A549 treated with ZK216348 at 1 μM for 4 hours (cell line): ENCODE data around the gene WARS2. TPM values are rescaled to one million over a fixed set of nuclear protein-coding genes. Genes with fewer than 3 reads are reported as not detected.

Source experiments
- total RNA-seq: library from RNA; stranded (reverse); fragments of 200-300 nt; extraction: Qiagen RNA extraction; gene quantifications from 5 replicates; pipeline ENCODE4 v1.2.3, GENCODE V29; 2022; ENCODE audit warnings: low read depth

Gene WARS2
- total RNA-seq, result 4.5 to 6.9 TPM (median 5.1 TPM) in 5 replicates

GRCh38 chr1:119140177-119141019, at the start of gene WARS2:
Gene WARS2 (minus strand): TSS chr1:119140653. CDS start chr1:119140644, 9 bp downstream.

GRCh38 chr1:118988186-118989005, 152.1 kb downstream of the WARS2 start, which contains the start of gene TBX15:
Gene TBX15 (minus strand): TSS chr1:118988343. CDS start chr1:118987795, 548 bp downstream.

Other genes with a start within 250 kb of the WARS2 start
- gene TBX15, start 152.3 kb downstream of the WARS2 start, total RNA-seq, result 0.06 to 0.11 TPM (median 0.09 TPM) in 3 of 5 replicates, not detected in the others
- gene HAO2, start 228.1 kb upstream of the WARS2 start, total RNA-seq, result not detected in 5 replicates